HG02970 (cell line): ENCODE measurements around the gene LMO2.

Experiments used
- ATAC-seq: cut with Tn5 transposase; IDR thresholded peaks from one replicate; pipeline ENCODE4 v1.9.1; 2021; ENCODE audit warnings: mild to moderate bottlenecking, moderate library complexity, moderate number of reproducible peaks; ENCODE audit not compliant: unreplicated experiment, low FRiP score

Gene LMO2

GRCh38 chr11:33916736-33917135, 24.9 kb upstream of the LMO2 start:
- no peak for ATAC-seq

GRCh38 chr11:33915526-33915925, 23.6 kb upstream of the LMO2 start:
- no peak for ATAC-seq

- ATAC-seq, result no peak
Observed at GRCh38 chr11:33913991-33914390, 22.1 kb upstream of the LMO2 start.

- ATAC-seq, result no peak
Observed at GRCh38 chr11:33912405-33913361, 20.8 kb upstream of the LMO2 start.

GRCh38 chr11:33910958-33911339, 19.1 kb upstream of the LMO2 start:
- ATAC-seq, result no peak

GRCh38 chr11:33910296-33910957, 18.6 kb upstream of the LMO2 start:
- no peak for ATAC-seq

GRCh38 chr11:33909552-33909951, 17.7 kb upstream of the LMO2 start:
- ATAC-seq, result no peak

- no peak for ATAC-seq
Observed at GRCh38 chr11:33909150-33909549, 17.3 kb upstream of the LMO2 start.

GRCh38 chr11:33907421-33907820, 15.5 kb upstream of the LMO2 start:
- ATAC-seq, result no peak

GRCh38 chr11:33906484-33907186, 14.8 kb upstream of the LMO2 start:
- ATAC-seq, result no peak

- no peak for ATAC-seq
Observed at GRCh38 chr11:33904102-33904501, 12.2 kb upstream of the LMO2 start.

- no peak for ATAC-seq
Observed at GRCh38 chr11:33900159-33900840, 8.4 kb upstream of the LMO2 start.

- no peak for ATAC-seq
Observed at GRCh38 chr11:33899400-33900037, 7.6 kb upstream of the LMO2 start.

- no peak for ATAC-seq
Observed at GRCh38 chr11:33898957-33899356, 7.1 kb upstream of the LMO2 start.

- no peak for ATAC-seq
Observed at GRCh38 chr11:33897761-33898375, 6.0 kb upstream of the LMO2 start.

- ATAC-seq, result no peak
Observed at GRCh38 chr11:33896911-33897310, 5.0 kb upstream of the LMO2 start.

- no peak for ATAC-seq
Observed at GRCh38 chr11:33895752-33896137, 3.9 kb upstream of the LMO2 start.

- ATAC-seq, result no peak
Observed at GRCh38 chr11:33894398-33894746, 2.5 kb upstream of the LMO2 start.

- ATAC-seq, result no peak
Observed at GRCh38 chr11:33893711-33894397, 2.0 kb upstream of the LMO2 start.
